WTC11 (cell line): ENCODE measurements around the gene TRIM62.

Source experiments
- FOXP4 ChIP-seq: sonication (generic); formaldehyde crosslinking; IDR thresholded peaks from 2 replicates; pipeline ENCODE4 v1.8.0; 2022; ENCODE audit warnings: mild to moderate bottlenecking, missing genetic modification reagents
- PRRX2 ChIP-seq: fragments of 250-450 bp; sonication (Bioruptor Pico); IDR thresholded peaks from 2 replicates; pipeline ENCODE4 v1.8.0; 2021; ENCODE audit warnings: mild to moderate bottlenecking
- TF ChIP-seq, protein P1 (sequence below): fragments of 200-600 bp; IDR thresholded peaks from 2 replicates; pipeline ENCODE4 v1.8.0; 2022; ENCODE audit warnings: antibody characterized with exemption
- TF ChIP-seq, protein P2 (sequence below): sonication (generic); formaldehyde crosslinking; IDR thresholded peaks from 2 replicates; pipeline ENCODE4 v1.8.0; 2023; ENCODE audit warnings: missing genetic modification reagents, mild to moderate bottlenecking, borderline replicate concordance

GRCh38 chr1:33120436-33121231 lies 61.2 kb downstream of the TRIM62 start:
- TF ChIP-seq, protein P1, sequence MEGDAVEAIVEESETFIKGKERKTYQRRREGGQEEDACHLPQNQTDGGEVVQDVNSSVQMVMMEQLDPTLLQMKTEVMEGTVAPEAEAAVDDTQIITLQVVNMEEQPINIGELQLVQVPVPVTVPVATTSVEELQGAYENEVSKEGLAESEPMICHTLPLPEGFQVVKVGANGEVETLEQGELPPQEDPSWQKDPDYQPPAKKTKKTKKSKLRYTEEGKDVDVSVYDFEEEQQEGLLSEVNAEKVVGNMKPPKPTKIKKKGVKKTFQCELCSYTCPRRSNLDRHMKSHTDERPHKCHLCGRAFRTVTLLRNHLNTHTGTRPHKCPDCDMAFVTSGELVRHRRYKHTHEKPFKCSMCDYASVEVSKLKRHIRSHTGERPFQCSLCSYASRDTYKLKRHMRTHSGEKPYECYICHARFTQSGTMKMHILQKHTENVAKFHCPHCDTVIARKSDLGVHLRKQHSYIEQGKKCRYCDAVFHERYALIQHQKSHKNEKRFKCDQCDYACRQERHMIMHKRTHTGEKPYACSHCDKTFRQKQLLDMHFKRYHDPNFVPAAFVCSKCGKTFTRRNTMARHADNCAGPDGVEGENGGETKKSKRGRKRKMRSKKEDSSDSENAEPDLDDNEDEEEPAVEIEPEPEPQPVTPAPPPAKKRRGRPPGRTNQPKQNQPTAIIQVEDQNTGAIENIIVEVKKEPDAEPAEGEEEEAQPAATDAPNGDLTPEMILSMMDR: no peak
- TF ChIP-seq PRRX2 (no peak), FOXP4 (CRISPR knock-in tag) (no peak)
- TF ChIP-seq, protein P2, sequence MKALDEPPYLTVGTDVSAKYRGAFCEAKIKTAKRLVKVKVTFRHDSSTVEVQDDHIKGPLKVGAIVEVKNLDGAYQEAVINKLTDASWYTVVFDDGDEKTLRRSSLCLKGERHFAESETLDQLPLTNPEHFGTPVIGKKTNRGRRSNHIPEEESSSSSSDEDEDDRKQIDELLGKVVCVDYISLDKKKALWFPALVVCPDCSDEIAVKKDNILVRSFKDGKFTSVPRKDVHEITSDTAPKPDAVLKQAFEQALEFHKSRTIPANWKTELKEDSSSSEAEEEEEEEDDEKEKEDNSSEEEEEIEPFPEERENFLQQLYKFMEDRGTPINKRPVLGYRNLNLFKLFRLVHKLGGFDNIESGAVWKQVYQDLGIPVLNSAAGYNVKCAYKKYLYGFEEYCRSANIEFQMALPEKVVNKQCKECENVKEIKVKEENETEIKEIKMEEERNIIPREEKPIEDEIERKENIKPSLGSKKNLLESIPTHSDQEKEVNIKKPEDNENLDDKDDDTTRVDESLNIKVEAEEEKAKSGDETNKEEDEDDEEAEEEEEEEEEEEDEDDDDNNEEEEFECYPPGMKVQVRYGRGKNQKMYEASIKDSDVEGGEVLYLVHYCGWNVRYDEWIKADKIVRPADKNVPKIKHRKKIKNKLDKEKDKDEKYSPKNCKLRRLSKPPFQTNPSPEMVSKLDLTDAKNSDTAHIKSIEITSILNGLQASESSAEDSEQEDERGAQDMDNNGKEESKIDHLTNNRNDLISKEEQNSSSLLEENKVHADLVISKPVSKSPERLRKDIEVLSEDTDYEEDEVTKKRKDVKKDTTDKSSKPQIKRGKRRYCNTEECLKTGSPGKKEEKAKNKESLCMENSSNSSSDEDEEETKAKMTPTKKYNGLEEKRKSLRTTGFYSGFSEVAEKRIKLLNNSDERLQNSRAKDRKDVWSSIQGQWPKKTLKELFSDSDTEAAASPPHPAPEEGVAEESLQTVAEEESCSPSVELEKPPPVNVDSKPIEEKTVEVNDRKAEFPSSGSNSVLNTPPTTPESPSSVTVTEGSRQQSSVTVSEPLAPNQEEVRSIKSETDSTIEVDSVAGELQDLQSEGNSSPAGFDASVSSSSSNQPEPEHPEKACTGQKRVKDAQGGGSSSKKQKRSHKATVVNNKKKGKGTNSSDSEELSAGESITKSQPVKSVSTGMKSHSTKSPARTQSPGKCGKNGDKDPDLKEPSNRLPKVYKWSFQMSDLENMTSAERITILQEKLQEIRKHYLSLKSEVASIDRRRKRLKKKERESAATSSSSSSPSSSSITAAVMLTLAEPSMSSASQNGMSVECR (CRISPR knock-in tag): no peak
